Measurements from ENCODE around the gene TMEM131L.

DNA sequence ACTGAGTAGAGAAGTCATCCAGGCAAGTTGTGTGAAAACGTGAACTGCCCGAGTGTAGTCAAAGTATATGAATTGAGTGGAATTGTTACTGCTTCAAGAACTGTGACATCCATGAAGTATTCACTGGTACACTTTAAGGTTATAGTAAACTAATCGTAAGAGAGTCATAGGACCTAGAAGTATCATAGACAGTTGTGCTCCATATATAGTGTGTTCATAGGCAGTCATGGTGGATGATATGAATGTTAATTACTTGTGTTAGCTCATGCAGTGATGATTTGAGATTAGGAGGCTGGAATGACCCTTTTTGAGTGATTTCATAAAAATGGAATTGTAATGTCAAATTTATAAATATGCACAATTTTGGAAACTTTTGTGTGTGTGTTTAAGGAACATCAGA is 136.6 kb downstream of the TMEM131L start:
- TF ChIP-seq GATA2 (IDR thresholded peaks at IDR 0.05; ENCODE audit: low read depth, low read length): no peak
- TF ChIP-seq GATA3 (IDR thresholded peaks at IDR 0.05; ENCODE audit: low read depth, low read length): no peak
